Tibial artery (tissue), 4 donors: ENCODE results near the gene TRIM9.

Source experiments
- DNase-seq, 2 donors: peaks; one replicate each; pipeline ENCODE4 v3.0.0-alpha.2; 2019
- H3K27ac ChIP-seq, 2 donors: fragments of 200-600 bp; sonication (generic) in 1 of 2; 1 replicate in 1 of 2; 2 replicates in 1 of 2; pipeline ENCODE4 v1.5.1; 2018 to 2019; ENCODE audit warnings: mild to moderate bottlenecking in 1 of 2
- H3K27me3 ChIP-seq, 2 donors: fragments of 200-600 bp; sonication (generic) in 1 of 2; one replicate each; pipeline versions ENCODE4 v1.5.1 to v1.6.0; 2016 to 2019
- H3K36me3 ChIP-seq, 3 donors: fragments of 200-600 bp; sonication (generic) in 2 of 3; one replicate each; pipeline ENCODE4 v1.5.1; 2016 to 2019; ENCODE audit warnings: mild to moderate bottlenecking in 2 of 3
- H3K4me1 ChIP-seq, 4 donors: fragments of 200-600 bp; sonication (generic) in 2 of 4; 1 replicate in 3 of 4; 2 replicates in 1 of 4; pipeline ENCODE4 v1.5.1; 2016 to 2019
- H3K4me3 ChIP-seq, 2 donors: fragments of 200-600 bp; sonication (generic) in 1 of 2; 1 replicate in 1 of 2; 2 replicates in 1 of 2; pipeline ENCODE4 v1.5.1; 2018 to 2019; ENCODE audit warnings: mild to moderate bottlenecking in 2 of 2
- H3K9me3 ChIP-seq, 3 donors: fragments of 200-600 bp; sonication (generic) in 1 of 3; one replicate each; pipeline ENCODE4 v1.5.1; 2016 to 2019
- CTCF ChIP-seq, 2 experiments: fragments of 200-600 bp in 1 of 2; fragments of 450-650 bp in 1 of 2; IDR thresholded peaks; one replicate each; pipeline ENCODE4 v1.5.1; 2017 to 2019; ENCODE audit warnings: antibody characterized with exemption in 2 of 2, mild to moderate bottlenecking in 1 of 2, moderate library complexity in 1 of 2
- intact Hi-C: fragments of 100-400 bp; cut with DNase I; formaldehyde crosslinking; loops from one replicate; pipeline ENCODE4 v1.15.0; 2023; ENCODE audit warnings: low total_unique reads

Gene TRIM9

GRCh38 chr14:50937800-50938199, 157.1 kb downstream of the TRIM9 start:
- intact Hi-C loops: no loop called here
- H3K27ac ChIP-seq: no peak overlapping the region
- H3K4me1 ChIP-seq: no peaks in the 10 kb centered on the region

GRCh38 chr14:50937325-50937724, 157.6 kb downstream of the TRIM9 start:
- Histone ChIP-seq H3K4me1 (no peaks in the 10 kb centered on the region), H3K4me3 (no peak overlapping the region), H3K36me3 (peaks cover 5 to 34% (median 23%) of the 10 kb centered on the region in 3 donors), H3K27me3 (no peaks in the 10 kb centered on the region), H3K9me3 (no peaks in the 10 kb centered on the region), H3K27ac (no peak overlapping the region)
- no peak for TF ChIP-seq CTCF (IDR thresholded peaks at IDR 0.05)
- intact Hi-C loops: no loop called here
- DNase-seq: no peak

More at GRCh38 chr14:50937800-50938199, 157.1 kb downstream of the TRIM9 start:
- DNase-seq: no peak
- Histone ChIP-seq H3K4me3 (no peak overlapping the region), H3K36me3 (peaks cover 3 to 29% (median 21%) of the 10 kb centered on the region in 3 donors), H3K27me3 (no peaks in the 10 kb centered on the region), H3K9me3 (no peaks in the 10 kb centered on the region)
- no peak for TF ChIP-seq CTCF (IDR thresholded peaks at IDR 0.05)

GRCh38 chr14:50936882-50937281, 158.0 kb downstream of the TRIM9 start:
- no peaks in the 10 kb centered on the region for H3K9me3 ChIP-seq
- H3K4me1 ChIP-seq: no peaks in the 10 kb centered on the region
- no peak for DNase-seq

DNA sequence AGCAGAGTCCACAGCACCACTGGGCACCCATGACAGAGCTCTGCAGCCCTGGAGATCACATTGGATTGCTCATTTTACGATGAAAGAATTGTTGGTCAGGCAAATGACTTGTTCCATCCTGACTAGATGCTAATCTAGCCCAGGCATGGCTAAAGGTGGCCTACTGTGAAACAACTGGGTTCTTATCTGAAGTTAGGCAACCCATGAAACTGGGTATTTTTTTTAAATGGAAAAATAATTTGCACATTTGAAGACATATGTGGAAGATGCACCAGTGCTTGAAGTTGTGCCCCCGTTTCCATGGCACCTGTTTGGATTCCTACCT, 158.9 kb downstream of the TRIM9 start:
- no peak for DNase-seq
- TF ChIP-seq CTCF (IDR thresholded peaks at IDR 0.05): no peak
- H3K27me3 ChIP-seq: no peaks in the 10 kb centered on the region
- intact Hi-C loops: no loop called here
- no peaks in the 10 kb centered on the region for H3K4me1 ChIP-seq
- H3K9me3 ChIP-seq: no peaks in the 10 kb centered on the region
- H3K36me3 ChIP-seq: peaks cover 11 to 46% (median 30%) of the 10 kb centered on the region in 3 donors
- H3K4me3 ChIP-seq: no peak overlapping the region
- H3K27ac ChIP-seq: no peak overlapping the region

More at GRCh38 chr14:50936882-50937281, 158.0 kb downstream of the TRIM9 start:
- no peak overlapping the region for H3K4me3 ChIP-seq
- no peaks in the 10 kb centered on the region for H3K27me3 ChIP-seq
- H3K27ac ChIP-seq: no peak overlapping the region
- no peak for TF ChIP-seq CTCF (IDR thresholded peaks at IDR 0.05)
- H3K36me3 ChIP-seq: peaks cover 5 to 38% (median 23%) of the 10 kb centered on the region in 3 donors
- intact Hi-C loops: no loop called here

DNA sequence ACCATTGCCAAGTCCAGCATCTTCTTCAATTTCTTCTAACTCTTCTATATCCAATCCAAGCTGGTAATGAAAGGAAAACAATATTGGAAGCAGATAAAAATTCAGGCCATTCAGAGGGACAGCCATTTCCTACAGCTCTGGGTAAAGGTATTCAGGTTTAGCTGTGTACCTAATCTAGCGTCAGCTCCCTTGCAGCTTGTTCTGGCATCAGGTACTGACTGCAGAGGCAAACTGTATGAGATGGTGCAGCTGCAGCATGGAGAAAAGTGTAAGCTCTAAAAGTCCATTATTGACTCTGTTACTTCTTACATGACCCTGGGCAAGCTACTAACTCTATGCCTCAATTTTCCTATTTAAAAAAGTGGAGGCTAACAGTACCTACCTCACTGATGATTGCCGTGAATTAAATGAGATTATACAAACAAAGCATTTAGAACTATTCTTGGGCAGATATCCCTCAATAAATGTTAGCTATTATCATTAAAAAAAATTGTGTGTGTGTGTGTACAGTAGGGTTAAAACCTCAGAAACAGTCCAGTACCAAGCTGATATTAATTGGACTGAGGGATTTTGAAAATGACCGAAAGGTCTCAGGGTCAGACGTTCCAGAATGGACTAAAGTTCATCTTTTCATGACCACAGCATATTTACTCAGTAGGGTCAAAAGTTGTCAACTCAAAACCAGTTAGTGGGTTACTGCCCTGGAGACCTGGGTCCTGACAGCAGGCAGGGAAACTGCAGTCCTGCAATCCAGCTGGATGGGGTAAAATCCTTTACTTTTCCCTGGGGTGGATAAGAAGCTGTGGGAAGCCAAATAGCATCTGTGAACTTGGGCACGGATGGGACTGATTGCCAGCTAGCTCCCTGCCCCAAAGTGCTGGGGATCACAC, 159.5 kb downstream of the TRIM9 start:
- Histone ChIP-seq H3K27me3 (no peaks in the 10 kb centered on the region), H3K27ac (no peak overlapping the region), H3K4me3 (no peak overlapping the region), H3K36me3 (peaks cover 18 to 52% (median 35%) of the 10 kb centered on the region in 3 donors), H3K4me1 (no peaks in the 10 kb centered on the region), H3K9me3 (no peaks in the 10 kb centered on the region)
- no peak for DNase-seq
- intact Hi-C loops: no loop called here
- TF ChIP-seq CTCF (IDR thresholded peaks at IDR 0.05): no peak
